GOT3 (cell line): Measurements from ENCODE around the gene PACRG.

Experiments
- DNase-seq: peaks from one replicate; lab custom pipeline; 2025; ENCODE audit warnings: mixed read lengths; lab: John Stamatoyannopoulos, UW

The PACRG gene

DNA sequence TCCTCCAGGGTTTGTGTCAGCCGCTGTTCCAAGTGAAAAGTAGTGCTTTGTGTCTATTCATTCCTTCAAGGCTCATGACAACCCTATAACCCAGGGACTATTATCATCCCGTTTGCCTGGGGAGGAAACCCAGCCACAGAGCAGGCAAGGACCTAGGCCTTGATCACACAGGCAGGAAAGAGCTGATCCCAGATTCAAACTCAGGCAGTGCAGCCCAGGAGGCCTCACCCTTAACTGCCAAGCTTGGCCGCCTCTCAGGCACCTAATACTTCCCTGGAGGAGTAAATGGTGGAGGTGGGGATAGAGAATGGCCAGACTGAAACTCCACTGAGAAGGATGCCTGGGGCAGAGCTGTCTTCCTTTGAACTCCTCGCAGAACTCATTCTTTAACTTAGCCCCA, 471.6 kb downstream of the PACRG start:
- no peak for DNase-seq

DNA sequence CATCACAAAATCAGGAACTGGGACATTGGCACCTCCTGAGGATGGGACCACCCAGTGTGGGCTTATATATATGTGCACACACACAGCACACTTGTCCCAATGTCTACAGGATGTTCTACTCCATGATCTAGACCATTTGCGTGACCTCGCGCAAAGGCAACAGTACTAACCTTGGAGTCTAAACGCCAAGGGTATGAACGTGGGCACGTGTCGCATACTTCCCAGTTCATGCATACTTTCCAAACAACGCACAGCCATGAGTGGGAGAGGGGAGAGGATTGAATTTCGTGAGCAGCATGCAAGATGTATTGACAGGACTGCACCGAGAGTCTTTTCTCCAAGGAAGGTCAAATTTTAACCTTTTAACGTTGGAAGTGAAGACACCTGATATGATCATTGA, 472.5 kb downstream of the PACRG start:
- no peak for DNase-seq

DNA sequence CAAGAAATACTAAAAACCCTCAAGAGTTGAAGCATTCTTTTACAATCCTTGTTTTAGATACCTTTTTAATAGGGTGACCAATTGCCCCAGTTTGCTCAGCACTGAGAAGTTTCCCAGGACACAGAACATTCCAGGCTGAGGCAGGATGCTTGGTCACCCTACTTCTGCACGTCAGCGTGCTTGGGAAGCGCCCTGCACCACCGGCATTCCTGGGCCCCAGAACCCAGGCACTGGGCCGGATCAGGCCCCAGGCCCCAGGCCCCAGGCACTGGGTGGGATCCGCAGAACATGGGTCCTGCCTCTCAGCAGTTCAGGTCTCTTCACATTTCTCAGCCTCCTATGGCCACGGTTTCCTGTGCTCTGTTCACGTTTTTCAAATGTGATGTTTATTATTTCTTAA, 472.9 kb downstream of the PACRG start:
- no peak for DNase-seq

DNA sequence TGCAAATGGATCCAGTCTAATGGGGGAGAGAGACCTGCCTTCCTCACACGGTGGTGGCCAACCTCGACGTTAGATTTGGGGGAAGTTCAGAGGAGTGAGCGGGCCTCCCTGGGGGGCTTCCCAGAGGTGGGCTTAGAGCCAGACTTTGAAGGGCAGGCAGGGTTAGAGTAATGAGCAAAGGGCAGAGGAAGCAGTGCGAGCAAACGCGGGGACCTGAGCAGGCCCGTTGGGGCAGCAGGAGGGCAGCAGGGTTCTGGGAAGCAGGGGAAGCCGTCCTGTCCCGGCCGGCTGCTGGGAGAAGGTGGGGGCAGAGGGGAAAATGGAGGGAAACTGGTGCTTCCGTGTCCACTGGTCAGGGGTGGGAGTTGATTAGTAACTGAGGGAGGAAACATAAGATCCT, 474.1 kb downstream of the PACRG start:
- DNase-seq: no peak

DNA sequence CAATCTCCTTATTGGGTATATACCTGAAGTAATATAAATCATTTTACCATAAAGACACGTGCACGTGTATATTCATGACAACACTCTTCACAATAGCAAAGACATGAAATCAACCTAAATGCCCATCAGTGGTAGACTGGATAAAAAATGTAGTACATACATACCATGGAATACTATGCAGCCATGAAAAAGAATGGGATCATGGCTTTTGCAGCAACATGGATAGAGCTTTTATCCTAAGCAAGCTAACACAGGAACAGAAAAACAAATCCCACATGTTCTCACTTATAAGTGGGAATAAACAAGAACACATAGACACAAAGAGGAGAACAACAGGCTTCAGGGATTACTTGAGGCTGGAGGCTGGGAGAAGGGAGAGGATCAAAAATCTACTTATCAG, 478.4 kb downstream of the PACRG start:
- no peak for DNase-seq

DNA sequence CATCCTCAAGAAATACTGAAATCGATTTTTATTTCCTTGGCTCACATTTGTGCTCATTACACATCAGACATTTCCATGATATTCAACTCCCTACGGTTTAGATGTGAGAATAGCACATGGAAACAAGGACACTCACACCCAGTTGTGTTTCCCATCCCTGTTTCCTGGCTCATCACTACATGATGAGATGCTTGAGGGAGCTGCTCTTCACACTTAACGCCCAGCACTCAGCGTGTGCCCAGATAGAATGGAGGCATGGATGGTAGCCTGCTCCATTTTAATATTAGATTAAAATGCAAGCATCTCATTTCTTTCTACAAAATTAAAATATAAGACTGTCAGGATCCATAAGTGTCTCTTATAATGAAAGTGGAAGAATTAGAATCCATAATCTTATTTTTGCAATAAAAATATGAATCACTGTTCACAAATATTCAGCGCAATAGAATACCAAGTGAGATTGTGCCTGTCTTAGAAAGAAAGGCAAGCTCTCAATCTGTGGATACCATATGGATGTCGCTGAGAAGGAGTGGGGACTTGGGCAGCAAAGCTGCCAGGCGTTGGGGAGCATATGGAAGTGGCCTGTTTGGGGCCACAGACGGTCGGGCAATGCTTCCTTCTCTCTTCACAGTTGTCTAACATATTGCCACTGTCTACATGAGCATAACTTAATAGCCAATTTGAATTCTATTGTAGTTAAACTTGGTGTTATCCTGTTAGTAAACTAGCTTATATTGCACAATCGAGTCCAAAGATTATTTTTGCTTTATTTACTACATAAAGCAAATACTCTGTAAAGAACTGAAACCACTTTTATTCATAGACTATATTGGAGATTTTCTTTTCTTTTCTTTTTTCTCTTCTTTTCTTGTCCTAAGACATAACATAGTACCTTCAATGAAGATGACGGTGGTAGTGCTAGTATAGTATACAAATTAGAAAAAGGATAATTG, 479.9 kb downstream of the PACRG start:
- no peak for DNase-seq

DNA sequence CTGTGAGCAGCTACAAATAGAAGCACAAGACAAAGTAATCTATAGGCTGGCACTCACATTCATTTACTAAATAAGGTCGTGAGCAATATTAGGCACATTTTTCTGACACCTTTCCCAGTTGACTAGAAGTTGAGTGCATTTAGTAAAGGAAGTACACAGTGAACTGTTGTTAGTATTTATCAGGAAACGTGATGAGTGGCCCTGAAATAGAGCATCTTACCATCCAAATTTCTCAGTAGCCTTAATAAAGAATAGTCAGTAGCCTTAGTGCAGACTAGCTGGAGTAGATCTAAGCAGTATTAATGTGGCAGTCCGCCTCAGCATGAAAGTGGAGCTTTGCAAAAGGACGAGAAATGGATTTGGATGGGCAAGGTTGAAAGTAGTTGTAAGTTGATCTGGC, 481.2 kb downstream of the PACRG start:
- DNase-seq: no peak

DNA sequence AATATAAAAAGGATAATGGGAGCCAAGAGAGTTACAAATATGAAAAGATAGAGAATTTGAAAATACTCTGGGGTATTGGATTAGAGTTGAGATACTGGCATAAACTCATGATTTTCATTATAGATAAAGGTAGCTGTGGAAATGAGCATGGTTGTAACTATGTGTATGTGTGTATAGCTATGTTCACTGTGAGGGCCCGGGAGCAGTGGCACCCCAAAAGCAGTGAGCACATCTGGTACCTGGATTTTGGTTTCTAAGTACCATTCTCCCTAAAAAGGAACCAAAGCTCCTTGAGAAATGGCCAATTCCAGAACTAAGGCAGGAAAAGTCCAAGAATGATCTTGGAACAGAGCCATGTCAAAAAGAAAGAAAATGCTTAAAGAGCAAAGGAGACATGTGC, 484.3 kb downstream of the PACRG start:
- DNase-seq: no peak

DNA sequence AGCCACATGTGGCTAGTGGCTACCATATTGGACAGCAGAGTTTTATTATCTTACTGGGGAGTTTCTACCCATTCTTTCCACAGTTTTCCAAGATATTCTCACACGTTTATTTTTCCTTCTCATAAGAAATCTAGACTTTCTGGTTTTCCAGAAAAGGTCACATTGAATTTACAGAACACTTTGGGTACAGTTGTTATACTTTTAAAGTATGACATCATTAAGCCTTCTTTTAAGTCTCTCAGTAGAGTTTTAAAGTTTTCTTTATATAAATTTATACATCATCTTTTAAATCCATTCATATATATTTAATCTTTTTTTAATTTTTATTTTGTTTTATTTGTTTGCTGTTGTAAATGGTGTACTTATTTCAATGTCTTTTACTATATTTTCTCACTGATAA, 486.5 kb downstream of the PACRG start:
- no peak for DNase-seq

DNA sequence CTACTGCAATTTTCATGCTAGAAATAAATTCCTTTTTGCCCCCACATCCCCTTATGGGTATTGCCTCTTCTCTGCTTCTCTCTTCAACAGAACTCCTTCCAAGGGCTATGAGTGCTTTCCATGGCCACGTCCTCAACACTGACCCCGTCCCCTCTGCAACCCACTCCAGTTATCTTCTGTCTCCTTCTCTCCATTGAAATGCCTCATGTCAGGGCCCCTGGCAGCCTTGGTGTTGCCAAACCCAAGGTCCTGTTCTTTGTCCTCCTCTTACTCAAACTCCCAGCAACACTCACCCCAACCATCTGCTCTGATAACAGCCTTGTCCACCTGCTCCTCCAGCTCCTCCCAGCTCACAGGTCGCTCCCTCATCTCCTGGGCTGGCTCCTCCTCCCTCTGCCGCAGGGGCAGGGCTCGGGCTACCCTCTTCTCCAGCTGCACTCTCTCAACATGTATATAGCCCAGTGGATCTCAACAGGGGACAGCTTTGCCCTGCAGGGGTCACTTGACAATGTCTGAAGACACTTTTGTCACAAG, 490.7 kb downstream of the PACRG start:
- no peak for DNase-seq

DNA sequence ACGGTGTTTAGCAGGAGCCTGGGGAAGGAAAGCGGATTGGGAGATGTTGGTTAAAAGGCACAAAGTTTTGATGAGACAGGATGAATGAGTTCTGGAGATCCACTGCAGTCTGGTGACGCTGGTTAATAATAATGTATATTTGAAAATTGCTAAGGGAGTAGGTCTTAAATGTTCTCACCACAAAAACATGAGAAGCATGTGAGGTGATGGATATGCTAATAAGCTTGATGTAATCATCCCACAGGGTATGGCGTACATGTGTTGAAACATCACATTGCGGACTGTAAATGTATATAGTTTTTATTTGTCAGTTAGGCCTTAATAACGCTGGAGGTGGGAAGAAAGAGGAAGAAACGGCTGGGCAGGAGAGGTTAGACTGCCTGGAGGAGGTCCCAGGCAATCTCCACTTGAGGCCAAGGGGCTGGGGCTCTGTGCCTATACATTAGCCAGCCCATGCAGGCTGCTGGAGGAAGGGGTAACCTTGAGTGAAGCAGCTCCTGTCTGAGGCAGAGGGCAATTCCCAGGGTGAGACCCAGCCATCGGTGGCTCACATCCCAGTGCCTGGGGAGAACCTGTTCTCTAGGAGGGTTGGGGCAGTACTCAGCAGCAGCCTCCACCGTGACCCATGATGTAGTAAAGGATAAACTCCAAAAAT, 498.5 kb downstream of the PACRG start:
- DNase-seq: no peak

DNA sequence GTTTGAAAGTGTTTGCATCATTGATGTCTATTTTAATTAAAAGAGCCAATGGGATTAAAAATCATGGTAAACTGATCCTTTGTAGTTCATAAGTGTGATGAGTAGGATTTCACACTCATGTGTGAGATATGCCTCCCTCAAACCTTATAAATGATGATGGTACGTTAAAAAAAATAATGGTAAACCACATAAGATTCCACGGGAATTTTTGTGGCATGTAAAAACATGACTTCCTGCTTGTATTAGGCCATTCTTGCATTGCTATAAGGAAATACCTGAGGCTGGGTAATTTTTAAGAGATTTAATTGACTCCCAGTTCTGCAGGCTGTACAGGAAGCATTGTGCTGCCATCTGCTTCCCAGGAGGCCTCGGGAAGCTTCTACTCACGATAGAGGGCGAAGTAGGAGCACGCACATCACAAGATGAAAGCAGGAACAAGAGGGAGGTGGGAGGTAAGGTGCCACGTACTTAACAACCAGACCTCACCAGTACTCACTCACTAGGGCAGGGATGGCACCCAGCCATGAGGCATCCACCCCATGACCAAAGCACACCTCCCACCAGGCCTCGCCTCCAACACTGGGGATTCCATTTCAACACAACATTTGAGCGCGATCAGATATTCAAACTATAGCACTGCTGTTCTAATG, 499.2 kb downstream of the PACRG start:
- DNase-seq: no peak

DNA sequence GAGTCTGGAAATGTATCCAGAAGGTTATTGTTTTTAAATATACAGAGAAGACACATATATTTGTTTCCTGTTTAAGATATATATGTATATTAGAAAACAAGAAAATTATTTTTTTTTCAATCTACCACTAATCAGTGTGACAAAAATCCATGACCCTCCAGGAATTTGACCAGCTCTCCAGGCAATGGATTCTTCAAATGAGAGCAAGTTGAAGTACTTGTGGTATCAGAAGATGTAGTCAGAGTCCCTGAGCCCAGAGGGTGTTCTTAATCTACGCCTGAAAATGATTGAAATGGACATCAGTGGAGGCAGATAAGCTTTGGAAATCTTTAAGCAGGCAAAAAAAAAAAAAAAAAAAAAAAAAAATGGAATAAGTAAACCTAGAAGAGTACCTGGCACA, 500.3 kb downstream of the PACRG start:
- DNase-seq: no peak

DNA sequence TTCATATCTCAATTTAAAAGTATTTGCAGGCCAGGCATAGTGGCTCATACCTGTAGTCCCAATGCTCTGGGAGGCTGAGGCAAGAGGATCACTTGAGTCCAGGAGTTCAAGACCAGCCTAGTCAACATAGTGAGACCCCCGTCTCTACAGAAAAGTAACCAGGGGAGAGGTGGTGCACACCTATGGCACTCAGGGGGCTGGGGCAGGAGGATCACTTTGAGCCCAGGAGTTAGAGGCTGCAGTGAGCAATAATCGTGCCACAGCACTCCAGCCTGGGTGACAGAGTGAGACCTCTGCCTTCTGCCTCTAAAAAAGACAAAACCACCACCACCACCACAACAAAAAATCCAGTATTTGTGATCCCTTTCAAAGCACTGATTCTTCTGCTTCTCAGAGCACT, 501.3 kb downstream of the PACRG start:
- DNase-seq: no peak

DNA sequence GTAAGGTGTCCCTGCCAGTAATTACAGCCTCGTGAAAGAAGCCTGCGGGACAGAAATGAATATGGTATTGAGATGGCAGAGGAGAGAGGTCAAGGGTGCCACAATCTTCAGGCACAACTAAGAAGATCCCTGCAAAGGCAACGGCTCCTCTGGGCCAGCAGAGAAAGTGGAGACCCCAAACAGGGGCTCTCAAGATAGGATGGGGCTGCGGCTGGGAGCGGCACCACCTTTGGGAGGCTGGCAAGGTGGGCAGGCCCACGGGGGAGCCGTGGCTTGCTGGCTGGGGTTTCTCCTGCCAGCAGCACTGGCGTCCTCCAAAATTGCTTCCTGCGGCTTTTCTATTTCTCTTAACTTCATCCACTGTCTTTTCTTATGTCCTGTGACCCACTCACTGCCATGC, 503.1 kb downstream of the PACRG start:
- DNase-seq: no peak

DNA sequence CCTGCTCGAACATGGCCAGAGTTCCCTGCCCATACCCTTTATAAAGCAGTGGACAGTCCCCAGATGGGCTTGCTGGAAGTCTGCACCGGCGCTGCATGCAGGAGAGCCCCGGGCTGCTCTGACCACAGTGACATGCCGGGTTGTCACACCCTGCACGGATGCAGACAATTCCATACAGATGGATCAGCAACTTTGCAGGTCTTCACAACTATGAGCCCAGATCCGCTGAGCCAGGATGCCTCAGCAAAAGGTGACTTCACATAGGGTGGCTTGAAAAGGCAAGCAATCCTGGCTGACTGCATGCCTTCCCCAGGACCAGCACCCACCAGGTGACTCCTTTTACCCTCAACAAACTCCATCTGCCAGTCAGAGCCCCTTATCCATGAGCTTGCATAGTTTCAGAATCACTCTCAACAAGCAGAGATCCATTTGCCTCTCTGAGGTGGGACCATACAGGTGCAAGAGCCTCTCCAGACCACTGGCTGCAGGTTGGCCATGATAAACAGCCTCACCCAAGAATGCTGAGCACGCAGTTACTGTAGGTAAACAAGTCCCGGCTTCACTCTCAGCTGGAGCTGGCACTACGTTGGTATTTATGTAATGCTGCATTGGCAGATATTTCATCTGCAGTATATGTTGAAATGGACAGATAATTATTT, 503.7 kb downstream of the PACRG start:
- no peak for DNase-seq

DNA sequence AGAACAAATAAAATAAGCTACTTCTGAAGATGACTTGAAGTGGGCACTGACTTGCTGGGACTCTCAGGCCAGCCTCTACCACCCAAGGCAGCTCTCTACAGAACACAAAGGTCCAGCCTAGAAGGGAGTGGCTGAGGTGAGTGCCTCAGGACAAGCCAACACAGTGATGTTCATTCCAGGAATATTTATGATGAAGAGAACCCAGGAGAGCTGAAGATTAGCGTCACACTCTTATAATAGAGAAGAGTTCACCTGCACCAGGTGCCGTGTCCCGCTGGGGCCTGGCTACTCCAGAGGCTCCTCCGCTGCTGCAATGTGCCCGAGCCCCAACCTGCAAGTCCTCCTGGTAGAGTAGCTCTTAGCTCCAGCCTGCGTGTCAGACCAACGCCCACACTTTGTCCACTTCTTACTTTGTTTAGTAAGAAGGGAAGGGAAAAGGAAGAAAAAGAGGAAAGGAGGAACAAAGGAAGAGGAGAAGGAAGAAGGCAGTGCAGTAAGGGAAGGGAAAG, 504.3 kb downstream of the PACRG start:
- no peak for DNase-seq

DNA sequence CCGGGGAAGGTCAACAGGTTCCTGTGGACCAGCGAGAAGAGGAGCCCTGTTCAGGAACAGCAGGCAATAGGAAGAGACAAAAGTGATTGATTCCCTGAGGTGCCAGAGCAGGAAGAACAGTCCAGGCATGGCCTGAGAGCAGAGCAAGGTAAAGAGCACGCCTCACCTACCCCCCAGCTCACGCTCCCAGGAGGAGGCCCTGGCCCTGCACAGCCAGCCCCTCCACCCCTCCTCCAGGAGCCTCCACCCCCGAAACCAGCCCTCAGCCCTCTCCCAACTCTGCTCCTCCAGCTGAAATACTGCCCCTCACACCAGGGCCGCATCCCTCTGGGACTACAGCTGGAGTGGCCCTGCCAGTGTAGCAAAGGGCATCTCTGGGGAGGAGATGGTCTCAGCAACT, 504.9 kb downstream of the PACRG start:
- no peak for DNase-seq

DNA sequence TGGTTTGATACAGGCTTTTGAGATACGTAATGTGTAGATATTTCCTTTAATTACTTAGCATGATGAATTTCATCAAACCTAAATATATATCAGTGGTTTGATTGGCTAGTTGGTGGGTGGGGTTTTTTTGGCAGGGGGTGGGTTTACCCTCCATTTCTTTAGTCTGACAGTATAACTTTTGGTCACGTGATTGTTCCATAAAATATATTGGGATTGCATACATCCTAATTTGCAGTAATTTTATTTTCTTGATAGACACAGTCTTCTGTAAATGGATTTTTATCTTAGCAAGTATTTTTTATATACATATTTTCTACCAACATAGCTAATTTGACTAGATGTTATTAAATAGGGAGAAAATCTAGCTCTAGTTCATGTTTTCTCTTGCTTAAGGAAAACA, 509.3 kb downstream of the PACRG start:
- no peak for DNase-seq

DNA sequence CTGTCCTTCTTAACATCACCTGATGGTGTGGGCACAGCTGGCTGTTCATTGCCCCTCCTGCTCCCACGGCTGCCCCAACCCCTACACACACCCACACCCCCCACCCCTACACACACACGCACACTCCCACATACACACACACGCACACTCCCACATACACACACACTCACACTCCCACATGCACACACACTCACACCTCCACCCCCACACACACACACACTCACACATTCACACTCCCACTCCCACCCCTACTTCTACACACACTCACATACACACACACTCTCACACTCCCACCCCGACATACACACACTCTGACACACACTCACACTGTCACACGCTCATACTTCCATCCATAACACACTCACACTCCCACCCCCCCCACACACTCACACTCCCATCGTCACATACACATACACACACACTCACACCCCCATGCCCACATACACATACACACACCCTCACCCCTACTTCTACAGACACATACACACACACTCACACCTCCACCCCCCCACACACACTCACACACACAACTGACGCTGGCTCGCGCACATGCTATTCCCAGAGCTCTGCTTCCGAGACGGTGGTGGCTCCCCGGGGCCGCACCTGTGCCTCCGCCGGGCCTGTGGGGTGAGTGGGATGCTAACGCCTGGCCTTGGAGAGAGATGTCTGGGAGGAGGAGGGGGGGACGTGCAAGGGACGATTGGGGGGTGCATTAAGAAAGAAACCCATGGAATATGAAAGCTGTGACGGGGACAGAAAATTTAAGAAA, 512.0 kb downstream of the PACRG start:
- DNase-seq: no peak

DNA sequence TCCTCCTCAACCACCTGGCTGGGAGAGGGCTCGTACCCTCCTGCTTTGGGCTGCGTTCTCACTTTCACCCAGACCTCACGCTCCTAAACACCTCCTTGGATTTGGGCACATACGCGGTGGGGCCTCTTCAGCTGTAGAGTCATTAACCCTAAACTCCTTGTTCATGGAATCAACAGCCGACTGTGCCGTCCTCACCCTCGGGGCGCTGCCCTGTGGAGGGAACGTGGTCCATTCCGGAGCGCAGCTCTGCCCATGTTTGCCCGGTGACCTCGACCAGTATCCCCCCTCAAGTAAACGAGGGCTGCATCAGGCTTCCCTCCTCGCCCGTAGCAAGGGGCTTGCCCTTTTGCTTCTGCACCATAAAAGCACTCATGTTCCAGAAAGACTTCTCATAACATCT, 512.8 kb downstream of the PACRG start:
- no peak for DNase-seq
